GM21825 (cell line): Measurements from ENCODE around the gene HOXB3.
"Not testable (repeated sequence)": the region's sequence is repeated elsewhere in the genome, so short reads cannot be mapped to it uniquely, and the experiment has no call there.

ENCODE experiments used
- ATAC-seq: cut with Tn5 transposase; IDR thresholded peaks from one replicate; pipeline ENCODE4 v1.9.1; 2021; ENCODE audit warnings: mild to moderate bottlenecking, moderate library complexity; ENCODE audit not compliant: unreplicated experiment

HOXB3 gene

DNA sequence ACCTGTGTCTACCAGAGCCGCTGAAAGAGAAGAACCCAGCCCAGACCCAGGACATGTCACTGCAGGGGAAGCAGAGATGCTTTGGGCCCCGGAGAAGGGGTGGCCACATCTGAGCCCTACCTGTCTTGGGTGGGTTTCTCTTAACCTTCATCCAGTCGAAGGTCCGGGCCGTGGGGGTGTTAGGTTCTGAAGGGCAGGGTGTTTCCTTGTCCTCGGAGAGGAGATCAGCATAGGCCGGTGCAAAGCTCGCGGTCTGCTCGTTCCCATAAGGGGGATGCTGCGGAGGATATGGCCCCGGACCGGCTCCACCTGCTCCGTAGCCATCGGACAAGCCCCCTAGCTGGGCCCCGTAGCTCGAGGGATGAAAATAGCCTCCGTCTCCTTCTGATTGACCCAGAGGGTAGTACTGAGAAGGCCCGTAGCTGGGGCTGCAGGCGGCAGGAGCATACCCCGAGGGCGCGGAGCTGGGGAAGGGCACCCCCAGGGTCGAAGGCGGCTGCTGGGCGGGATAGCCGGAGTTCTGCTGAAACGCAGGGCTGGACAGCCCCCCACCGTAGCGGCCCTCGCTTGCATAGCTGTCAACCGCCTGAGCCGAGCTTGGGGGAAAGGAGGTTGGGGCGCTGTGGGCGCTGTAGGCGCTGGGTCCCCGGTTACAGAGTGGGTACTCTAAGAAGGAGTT lies 59.7 kb downstream of the HOXB3 start:
- ATAC-seq: no peak

DNA sequence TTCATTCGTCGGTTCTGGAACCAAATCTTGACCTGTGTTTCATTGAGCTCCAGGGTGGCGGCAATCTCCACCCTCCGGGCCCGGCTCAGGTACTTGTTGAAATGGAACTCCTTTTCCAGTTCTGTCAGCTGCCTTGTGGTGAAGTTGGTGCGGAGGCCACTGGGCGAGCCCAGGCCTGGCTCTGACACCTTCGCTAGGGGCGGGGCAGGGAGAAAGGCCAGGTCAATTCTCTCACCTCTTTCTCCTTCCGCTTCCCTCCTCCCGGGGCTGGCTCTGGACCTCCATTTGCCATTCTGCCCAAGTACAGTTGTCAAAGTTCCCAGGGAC lies 60.4 kb downstream of the HOXB3 start:
- no peak for ATAC-seq

DNA sequence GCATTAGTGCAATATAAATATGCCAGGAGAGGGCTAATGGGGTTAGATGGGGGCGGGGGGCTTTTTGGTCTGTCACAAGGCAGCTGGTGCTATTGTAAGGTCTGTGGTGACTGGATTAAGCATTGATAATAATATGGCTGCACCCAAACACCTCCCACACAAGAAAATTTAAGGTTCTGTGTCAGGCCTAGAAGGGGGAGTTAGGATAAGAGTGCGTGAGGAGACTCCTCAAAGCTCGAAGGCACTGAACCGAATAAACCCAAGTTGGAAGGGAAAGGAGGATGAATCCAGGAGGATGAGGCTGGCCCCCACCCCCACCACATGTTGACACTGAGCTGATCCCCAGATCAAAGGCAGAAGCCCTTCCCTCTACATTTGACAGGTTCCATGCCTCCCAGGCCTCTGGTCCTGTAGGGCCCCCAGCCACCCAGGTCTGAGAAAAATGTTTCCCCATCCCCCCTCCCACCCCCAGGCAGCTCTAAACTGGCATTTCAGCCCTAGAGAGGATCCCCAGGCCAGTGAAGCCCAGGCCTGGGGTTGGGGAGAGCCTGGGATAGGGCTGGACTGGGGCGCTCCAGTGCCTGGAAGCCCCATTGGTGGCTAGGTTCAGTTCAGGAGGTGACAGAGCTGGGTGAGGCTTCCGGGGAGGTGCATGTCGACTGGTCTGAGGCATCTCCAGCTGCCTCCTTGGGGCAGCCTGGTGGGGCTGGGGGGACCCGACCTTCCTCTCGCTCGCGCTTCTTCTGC lies 60.9 kb downstream of the HOXB3 start:
- ATAC-seq: no peak

DNA sequence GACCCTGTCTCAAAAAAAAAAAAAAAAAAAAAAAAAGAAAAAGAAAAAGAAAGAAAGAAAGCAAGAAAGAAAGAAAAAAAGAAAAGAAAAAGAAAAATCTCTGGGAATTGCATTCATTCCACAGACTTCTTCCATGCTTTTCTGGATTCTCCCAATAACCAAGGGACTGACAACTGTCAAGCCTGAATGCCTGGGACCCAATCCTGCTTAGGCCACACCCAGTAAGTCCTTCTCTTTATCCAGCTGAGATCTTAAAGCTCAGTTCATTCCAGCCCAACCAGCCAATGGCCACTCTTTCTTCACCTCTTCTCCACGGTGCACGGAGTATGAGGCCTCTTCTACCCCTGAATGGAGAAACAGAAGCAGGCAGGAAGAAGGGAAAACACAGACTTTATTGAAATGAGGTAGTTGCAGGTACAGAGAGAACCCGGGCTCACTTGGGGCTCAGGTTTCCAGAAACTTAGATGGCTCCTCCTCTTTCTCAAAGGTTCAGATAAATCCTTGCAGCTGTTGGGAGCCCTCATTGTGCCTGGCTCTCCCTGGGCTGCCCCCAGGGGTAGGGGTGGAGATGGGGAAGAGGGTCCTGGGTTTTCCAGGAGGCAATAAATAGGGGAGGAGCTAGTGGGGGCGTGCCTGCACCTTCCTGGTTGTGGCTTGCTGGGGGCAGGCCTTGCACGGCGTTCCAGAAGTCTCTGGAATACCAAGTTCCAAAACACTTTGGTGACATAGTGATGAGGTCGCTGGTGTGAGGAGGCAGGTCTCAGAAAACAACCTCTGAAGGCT lies 61.7 kb downstream of the HOXB3 start:
- ATAC-seq: no peak

DNA sequence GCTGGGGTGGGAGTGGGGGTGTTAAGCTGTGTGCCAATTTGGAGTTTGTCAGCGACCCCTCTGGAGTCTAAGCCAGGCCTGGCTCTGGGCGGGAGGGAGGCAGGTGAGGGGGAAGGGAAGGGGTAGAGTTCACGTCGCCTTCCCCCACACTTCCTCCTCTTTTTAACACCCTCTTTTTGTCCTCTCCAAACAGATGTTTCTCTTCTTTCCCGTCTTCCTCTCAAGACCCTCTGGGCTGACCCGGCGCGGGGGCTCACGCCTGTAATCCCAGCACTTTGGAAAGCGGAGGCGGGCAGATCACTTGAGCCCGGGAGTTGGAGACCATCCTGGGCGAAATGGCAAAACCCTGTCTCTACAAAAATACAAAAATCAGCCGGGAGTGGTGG lies 62.5 kb downstream of the HOXB3 start:
- ATAC-seq: no peak

DNA sequence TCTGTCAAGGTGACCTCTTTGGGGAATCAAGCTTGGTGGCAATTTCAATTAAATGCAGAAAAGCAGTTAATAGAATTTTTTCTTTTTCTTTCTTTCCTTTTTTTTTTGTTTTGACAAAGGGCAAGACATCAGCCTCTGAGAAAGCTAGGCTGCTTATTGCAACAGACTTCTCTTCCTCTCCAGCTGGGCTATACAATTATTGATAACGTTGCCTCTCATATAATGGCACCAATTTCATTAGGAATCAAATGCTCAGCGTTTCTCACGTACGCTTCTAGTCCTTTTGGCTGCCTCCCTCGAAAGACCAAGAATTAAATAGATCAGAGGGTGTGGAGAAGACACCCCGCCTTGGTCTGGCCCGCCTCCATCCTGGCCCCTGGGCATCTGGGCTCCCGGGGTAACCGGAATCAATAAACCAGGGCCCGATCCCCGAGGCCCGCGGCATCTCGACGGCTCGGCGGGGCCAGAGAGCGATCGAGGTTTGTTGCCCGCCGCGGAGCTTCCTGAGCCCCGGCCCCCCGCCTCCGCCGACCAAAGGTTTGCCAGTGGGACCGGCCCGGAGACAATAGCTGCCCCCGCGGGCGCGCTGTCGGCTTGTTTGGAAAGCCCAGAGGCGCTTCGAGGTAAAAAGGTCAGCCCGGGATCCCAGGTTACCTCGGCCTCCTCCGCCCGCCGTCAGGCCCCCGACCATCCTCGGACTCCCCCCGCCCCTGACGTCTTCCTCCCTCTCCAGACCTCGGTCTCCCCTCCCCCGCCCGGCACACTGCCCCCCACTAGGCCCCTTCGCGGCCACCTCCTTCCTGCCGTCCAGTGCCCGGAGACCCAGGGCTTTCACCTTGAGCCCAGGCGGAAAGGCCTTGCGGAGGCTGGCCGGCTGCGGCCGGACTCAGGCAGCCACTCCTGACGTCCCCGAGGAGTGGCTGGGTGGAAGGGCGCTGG lies 63.2 kb downstream of the HOXB3 start:
- ATAC-seq: no peak

DNA sequence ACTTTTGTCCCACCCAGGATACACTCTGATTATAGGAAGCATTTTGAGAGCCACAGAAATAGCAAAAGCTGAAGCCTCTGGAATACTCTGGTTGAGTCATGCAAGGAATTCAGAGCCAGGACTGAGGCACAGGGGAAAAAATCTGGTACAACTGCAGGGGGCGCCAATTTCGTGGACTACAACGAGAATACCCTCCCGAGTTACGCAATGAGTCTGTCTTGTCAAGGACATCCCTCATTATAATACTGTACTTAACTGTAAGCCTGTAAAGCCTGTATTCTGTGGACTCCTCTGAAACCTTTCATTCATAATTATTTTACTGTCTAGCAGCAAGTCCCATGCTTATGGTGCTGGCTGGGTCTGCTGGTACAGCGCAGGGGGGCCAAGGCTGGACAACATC lies 67.0 kb downstream of the HOXB3 start:
- no peak for ATAC-seq

DNA sequence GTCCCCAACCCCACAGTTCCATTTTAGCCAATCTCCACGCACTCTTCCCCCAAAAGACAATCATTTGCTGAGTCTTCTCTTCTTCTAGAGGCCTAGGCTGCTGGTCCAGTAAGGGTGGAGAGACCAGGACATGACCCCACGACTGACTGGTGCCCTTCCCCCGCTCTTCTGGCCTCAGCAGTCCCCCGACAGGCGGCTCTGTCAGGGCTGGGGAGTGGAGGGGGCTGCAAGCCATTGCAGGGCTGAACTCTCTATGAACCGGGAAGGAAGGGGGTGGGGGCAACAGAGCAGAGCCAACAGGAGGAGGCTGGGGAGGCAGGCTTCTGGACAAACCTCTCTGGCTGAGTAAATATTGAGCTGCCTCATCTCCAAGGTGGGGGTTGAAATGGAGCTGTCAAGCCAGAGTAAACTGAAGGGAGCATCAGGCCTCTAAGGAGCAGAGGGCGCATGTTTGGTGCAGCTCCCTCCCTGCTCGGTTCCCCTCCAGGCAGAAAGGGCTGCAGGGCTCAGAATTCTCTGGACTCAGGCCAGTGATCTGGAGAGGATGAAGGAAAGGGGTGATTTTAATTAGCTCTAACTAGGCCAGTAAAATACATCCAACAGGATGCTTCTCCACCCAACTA lies 67.9 kb downstream of the HOXB3 start:
- no peak for ATAC-seq

DNA sequence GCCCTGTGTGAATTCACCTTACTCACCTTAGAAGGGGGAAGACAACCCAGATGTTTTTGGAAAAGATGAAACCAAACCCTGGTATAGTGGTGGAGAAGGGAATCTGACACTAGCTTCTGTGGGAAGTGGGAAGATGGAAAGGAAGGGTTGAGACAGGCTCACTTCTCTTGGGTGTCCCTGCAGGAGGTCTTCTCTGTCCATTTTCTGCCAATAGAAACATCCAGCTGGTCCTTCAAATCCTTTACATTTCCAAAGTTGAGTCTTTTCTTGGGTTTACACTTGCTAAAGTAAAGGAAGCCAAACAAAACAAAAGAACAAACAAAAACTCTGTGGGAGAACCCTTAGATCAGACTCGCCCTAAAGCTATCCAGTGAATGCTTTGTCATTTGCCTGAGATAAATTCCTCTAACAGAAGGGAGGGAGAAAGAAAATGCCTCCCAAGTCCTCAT lies 69.4 kb downstream of the HOXB3 start:
- ATAC-seq: no peak

DNA sequence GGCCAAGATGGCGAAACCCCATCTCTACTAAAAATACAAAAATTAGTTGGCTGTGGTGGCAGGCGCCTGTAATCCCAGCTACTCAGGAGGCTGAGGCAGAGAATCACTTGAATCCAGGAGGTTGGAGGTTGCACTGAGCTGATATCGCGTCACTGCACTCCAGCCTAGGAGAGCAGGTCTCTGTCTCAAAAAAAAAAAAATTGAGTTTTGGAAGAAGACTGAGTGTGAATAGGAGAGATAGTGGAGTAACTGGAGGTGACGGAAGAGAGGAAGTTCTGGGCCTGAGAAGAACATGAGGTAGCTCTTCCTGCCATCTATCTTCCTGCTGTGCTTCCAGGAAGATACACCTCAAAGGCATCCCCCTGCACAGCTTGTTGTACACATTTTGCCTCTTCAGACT lies 70.6 kb downstream of the HOXB3 start:
- no peak for ATAC-seq

DNA sequence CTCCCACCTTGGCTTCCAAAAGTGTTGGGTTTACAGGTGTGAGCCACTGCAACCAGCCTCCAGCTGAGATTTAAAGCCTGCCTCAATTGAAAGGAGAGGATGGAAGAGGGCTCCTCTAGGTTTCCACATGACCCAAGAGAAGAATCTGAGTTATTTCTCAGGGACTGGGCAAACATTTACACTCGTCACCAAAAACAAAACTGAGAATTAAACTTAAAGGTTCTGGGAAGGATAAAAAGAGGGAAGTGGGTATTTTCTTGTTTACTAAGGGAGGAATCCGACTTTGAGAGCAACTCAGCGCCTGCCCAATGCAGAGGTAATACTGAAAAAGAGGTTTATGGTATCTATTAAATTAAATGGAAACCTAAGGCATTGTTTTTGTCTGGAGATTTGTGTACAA lies 72.6 kb downstream of the HOXB3 start:
- ATAC-seq: no peak

DNA sequence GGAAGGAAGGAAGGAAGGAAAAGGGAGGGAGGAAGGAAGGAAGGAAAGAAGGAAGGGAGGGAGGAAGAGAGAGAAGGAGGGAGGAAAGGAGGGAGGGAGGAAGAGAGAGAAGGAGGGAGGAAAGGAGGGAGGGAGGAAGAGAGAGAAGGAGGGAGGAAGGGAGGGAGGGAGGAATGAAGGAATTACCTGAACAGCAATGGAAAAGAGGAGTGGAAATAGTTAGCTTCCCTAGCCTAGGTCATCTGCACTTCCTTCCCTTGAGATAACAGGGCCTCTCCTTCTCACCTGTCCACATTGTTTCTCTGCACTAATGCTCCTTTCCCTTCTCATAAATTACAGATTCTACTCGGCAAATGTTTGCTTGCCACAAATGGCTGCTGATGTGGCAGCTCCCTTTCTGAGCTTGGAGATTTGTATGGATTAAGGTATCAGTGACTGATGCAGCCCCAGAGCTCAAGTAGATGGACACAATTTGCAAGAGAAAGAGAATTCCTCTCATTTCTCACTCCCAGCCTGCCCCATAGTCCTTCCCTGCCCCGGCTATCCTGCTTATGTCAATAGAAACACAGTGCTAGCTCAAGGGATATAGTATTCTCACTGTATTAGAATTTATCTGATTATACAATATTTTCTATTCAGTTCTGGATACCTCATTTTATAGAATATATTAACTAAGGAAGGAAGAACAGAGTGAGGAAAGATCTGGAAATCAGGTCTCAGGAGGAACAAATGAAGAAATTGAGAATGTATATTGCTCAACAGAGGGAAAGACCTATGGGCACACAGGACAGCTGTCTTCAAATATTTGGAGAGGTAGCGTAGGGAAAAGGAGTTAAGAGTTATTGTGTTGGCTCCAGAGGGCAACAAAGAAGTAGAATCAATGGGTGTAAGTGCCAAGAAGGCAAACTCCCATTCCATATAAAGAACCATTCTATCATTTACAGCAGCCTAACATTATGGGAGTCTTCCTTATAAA lies 73.8 kb downstream of the HOXB3 start:
- ATAC-seq: no peak

DNA sequence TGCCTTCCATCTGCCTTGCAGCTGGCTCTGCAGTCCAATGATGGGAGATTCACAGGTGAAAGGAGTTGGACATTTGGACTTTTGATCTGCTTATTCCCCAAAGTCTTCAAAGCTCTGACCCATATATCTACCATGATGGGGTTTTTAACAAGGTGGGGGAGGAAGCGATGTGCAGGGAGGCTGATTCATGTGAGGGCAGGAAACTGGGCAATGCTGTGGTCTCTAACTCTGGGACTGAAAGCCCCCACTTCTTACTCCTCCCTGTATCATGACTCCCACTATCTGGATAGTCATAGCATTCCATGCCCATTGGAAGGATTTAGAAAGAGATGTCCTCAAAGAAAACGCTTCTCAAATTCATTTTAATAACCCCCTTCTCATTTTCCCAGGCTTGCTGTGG lies 75.6 kb downstream of the HOXB3 start:
- ATAC-seq: no peak

DNA sequence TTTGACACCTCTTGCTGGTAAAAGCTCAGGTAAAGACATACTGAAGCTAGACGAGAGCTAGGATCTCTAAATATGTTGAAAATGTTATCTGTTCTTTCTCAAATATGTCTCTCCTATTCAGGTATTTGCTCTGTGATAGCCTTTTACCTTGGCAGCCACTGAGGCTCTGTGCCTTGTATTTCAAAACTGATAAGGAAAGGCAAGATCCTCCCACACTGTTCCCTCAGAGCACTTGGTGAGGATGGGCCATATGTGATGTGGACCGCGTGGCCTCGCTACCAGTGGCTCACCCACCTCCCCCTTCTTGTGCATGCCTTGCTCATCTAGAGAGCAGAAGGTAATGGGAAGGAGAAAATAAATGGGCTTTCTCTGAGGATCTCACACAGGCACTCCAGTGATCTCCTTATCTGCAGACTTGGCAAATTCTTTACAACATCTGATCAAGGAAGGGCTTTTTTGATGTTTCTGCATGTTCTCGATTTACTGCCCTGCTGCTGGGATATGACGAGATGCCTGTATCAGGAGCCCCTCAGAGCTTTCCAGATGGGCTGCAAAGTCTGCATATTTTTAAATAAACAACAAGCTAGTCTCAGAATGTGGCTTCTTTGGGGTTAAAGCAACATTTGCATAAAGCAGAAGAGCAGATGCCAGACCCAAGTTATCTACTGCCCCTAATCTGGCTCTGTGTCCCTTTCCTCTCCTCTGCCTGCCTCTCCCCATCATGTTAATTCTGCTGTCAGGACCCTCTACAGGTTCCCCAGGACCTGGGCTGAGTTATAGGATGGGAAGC lies 76.2 kb downstream of the HOXB3 start:
- no peak for ATAC-seq

DNA sequence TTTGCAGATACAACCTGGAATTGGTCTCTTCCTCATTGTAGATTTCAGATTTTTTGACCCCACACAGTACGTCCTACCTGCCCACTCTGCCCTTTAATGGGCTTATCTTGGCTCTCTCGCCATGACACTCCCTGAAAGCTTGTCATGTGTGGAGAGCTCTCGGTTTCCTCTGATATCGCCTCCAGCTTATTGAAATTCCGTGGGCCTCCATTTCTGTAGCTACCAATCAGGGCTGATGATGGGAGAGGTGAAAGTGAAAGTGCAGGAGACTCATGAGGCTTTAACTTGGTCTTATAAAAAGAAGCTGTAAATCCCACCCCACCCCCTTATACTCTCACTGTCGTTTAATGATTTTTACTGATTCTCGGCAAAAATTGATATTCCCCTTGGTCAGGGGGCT lies 76.9 kb downstream of the HOXB3 start:
- ATAC-seq: no peak

DNA sequence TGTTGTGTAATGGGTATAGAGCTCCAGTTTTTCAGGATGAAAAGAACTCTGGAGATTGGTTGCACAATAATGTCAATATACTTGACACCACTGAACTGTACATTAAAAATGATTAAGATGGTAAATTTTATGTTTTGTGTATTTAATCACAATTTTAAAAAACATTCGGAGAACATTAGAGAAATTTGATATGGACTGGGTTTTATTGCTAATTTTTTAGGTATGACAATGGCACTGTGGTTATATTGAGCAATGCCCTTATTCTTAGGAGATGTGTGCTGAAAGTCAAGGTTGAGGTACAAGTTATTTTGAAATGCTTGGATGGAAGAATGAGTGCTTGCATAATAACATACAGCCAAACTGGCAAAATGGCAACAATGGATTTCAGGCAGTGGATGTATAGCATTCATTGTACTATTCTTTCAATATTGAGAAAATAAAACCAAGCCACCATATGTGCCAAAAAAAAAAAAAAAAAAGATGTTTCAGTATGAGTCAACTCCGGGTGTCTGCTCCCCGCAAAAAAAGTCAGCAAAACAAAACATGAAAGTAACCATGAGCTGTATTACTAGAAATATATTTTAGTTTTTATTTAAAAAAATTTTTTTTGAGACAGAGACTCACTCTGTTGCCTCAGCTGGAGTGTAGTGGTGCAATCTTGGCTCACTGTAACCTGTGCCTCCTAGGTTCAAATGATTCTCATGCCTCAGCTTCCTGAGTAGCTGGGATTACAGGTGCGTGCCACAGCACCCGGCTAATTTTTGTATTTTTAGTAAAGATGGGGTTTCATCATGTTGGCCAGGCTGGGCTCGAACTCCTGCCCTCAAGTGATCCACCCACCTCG lies 79.1 kb downstream of the HOXB3 start:
- ATAC-seq: no peak

DNA sequence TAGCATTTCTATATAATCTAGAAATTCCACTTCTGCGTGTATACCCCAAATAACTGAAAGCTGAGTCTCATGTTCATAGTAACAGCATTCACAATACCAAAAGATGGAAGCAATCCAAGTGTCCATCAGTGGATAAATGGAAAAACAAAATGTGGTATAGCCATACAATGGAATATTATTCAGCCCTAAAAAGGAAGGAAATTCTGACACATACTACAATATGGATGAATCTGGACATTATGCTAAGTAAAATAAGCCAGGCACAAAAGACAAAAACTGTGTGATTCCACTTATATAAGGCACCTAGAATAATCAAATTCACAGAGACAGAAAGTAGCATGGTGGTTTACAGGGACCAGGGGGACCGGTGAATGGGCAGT lies 79.7 kb downstream of the HOXB3 start:
- no peak for ATAC-seq

DNA sequence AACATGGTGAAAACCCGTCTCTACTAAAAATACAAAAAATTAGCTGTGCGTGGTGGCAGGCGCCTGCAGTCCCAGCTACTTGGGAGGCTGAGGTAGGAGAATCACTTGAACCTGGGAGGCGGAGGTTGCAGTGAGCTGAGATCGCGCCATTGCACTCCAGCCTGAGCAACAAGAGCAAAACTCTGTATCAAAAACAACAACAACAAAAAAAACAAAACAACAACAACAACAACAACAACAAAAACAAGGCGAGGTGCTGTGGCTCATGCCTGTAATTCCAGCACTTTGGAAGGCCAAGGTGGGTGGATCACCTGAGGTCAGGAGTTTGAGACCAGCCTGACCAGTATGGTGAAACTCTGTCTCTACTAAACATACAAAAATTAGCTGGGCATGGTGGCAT lies 80.3 kb downstream of the HOXB3 start:
- not testable (repeated sequence) for ATAC-seq
